HepG2 (cell line): ENCODE data around the gene PRMT5. TPM values are rescaled to one million over a fixed set of nuclear protein-coding genes. Genes with fewer than 3 reads are reported as not detected.
A peak's percentile ranks its signal among the peaks of the same experiment; 100 is the strongest.

Experiments used
- ERF ChIP-seq: IDR thresholded peaks from 2 replicates; pipeline ENCODE4 v1.6.1; 2018; ENCODE audit warnings: missing biosample characterization, missing genetic modification reagents
- FOXM1 ChIP-seq: sonication (generic); formaldehyde crosslinking; IDR thresholded peaks from 2 replicates; pipeline ENCODE4 v1.5.0; 2020; ENCODE audit warnings: missing genetic modification reagents
- GPN1 ChIP-seq: sonication (generic); formaldehyde crosslinking; IDR thresholded peaks from 2 replicates; pipeline ENCODE4 v1.5.1; 2020; ENCODE audit warnings: missing genetic modification reagents, borderline replicate concordance
- TOPORS ChIP-seq: sonication (generic); formaldehyde crosslinking; IDR thresholded peaks from 2 replicates; pipeline ENCODE4 v1.8.0; 2023; ENCODE audit warnings: mild to moderate bottlenecking, missing genetic modification reagents
- ZNF331 ChIP-seq: sonication (generic); formaldehyde crosslinking; IDR thresholded peaks from 2 replicates; pipeline ENCODE4 v1.4.0; 2020; ENCODE audit warnings: missing genetic modification reagents
- polyA plus RNA-seq, 8 experiments: library from polyadenylated mRNA; depleted of rRNA in 3 of 8; stranded (reverse) in 7 of 8; unstranded in 1 of 8; fragments of >200 nt; fragmentation: Illumina TruSeq in 4 of 8; extraction: Trizol in 4 of 8; gene quantifications; 2 replicates each; pipeline versions ENCODE4 v1.2.1 to v1.2.3, GENCODE V29; 2011 to 2016; ENCODE audit warnings: low read depth in 4 of 8, missing spikeins in 1 of 8, mixed read lengths in 1 of 8; ENCODE audit not compliant: insufficient read depth in 1 of 8
- total RNA-seq, 5 experiments: library from RNA; depleted of rRNA; stranded (reverse); fragments of >200 nt; fragmentation: Illumina TruSeq; extraction: Trizol; gene quantifications; 2 replicates each; pipeline ENCODE4 v1.2.3, GENCODE V29; 2016; ENCODE audit warnings: low read depth in 1 of 5
- TF ChIP-seq, protein P1 (sequence below): sonication (generic); formaldehyde crosslinking; IDR thresholded peaks from 2 replicates; pipeline ENCODE4 v1.4.0; 2020; ENCODE audit warnings: missing genetic modification reagents
- TF ChIP-seq, protein P2 (sequence below): sonication (generic); formaldehyde crosslinking; IDR thresholded peaks from 2 replicates; pipeline ENCODE4 v1.4.0; 2020; ENCODE audit warnings: missing genetic modification reagents, borderline replicate concordance
- TF ChIP-seq, protein P3 (sequence below): sonication (generic); formaldehyde crosslinking; IDR thresholded peaks from 2 replicates; pipeline ENCODE4 v1.5.0; 2020; ENCODE audit warnings: missing genetic modification reagents

Gene PRMT5
- total and polyA plus RNA-seq, 2 of the 13 experiments (the other 11 are each of a cell fraction or from before 2014, with no cell fraction given) = 210 to 354 TPM

DNA sequence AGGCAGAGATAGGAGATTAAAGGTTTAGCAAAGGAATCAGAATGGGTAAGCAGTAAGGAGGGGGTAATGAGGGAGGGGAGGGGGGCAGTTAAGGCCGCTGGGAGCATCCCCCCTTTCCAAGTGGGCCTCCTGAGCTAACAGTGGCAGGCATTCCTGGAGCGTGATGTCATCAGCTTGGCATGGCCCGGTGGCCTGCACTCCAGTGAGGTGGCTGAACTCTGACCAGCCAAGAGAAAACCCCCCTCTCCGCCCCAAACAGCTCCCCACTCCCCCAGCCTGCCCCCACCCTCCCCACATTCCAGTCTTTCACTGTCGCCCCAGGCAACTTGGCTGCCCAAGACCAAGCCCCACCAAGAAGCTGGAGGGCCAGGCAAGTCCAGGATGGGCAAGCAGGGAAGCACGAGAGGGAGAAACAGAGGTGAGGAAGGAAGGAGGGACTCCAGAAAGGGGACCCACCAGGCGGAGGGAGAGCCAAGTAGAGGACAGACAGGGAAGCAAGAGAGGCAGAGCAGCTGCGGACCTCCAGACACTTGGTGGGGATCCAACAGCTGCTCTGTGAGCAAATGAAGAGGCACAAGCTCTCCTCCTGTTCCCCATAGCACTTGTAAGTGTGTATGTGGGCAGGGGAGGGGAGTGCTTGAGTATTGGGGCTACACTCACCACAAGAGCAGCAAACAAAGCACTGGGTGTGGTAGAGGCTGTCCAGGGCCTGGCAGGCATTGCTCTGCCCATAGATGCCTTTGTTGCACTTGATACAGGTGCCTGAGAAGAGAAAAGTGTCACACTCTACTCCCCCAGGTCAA is 48.7 kb upstream of the PRMT5 start (continued):
- TF ChIP-seq, protein P1, sequence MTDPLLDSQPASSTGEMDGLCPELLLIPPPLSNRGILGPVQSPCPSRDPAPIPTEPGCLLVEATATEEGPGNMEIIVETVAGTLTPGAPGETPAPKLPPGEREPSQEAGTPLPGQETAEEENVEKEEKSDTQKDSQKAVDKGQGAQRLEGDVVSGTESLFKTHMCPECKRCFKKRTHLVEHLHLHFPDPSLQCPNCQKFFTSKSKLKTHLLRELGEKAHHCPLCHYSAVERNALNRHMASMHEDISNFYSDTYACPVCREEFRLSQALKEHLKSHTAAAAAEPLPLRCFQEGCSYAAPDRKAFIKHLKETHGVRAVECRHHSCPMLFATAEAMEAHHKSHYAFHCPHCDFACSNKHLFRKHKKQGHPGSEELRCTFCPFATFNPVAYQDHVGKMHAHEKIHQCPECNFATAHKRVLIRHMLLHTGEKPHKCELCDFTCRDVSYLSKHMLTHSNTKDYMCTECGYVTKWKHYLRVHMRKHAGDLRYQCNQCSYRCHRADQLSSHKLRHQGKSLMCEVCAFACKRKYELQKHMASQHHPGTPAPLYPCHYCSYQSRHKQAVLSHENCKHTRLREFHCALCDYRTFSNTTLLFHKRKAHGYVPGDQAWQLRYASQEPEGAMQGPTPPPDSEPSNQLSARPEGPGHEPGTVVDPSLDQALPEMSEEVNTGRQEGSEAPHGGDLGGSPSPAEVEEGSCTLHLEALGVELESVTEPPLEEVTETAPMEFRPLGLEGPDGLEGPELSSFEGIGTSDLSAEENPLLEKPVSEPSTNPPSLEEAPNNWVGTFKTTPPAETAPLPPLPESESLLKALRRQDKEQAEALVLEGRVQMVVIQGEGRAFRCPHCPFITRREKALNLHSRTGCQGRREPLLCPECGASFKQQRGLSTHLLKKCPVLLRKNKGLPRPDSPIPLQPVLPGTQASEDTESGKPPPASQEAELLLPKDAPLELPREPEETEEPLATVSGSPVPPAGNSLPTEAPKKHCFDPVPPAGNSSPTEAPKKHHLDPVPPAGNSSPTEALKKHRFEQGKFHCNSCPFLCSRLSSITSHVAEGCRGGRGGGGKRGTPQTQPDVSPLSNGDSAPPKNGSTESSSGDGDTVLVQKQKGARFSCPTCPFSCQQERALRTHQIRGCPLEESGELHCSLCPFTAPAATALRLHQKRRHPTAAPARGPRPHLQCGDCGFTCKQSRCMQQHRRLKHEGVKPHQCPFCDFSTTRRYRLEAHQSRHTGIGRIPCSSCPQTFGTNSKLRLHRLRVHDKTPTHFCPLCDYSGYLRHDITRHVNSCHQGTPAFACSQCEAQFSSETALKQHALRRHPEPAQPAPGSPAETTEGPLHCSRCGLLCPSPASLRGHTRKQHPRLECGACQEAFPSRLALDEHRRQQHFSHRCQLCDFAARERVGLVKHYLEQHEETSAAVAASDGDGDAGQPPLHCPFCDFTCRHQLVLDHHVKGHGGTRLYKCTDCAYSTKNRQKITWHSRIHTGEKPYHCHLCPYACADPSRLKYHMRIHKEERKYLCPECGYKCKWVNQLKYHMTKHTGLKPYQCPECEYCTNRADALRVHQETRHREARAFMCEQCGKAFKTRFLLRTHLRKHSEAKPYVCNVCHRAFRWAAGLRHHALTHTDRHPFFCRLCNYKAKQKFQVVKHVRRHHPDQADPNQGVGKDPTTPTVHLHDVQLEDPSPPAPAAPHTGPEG (CRISPR knock-in tag) = no peak
- peak; percentile 94 for TF ChIP-seq ERF (CRISPR knock-in tag)
- TF ChIP-seq FOXM1 (CRISPR knock-in tag) = no peak
- no peak for TF ChIP-seq TOPORS (CRISPR knock-in tag)
- TF ChIP-seq, protein P2, sequence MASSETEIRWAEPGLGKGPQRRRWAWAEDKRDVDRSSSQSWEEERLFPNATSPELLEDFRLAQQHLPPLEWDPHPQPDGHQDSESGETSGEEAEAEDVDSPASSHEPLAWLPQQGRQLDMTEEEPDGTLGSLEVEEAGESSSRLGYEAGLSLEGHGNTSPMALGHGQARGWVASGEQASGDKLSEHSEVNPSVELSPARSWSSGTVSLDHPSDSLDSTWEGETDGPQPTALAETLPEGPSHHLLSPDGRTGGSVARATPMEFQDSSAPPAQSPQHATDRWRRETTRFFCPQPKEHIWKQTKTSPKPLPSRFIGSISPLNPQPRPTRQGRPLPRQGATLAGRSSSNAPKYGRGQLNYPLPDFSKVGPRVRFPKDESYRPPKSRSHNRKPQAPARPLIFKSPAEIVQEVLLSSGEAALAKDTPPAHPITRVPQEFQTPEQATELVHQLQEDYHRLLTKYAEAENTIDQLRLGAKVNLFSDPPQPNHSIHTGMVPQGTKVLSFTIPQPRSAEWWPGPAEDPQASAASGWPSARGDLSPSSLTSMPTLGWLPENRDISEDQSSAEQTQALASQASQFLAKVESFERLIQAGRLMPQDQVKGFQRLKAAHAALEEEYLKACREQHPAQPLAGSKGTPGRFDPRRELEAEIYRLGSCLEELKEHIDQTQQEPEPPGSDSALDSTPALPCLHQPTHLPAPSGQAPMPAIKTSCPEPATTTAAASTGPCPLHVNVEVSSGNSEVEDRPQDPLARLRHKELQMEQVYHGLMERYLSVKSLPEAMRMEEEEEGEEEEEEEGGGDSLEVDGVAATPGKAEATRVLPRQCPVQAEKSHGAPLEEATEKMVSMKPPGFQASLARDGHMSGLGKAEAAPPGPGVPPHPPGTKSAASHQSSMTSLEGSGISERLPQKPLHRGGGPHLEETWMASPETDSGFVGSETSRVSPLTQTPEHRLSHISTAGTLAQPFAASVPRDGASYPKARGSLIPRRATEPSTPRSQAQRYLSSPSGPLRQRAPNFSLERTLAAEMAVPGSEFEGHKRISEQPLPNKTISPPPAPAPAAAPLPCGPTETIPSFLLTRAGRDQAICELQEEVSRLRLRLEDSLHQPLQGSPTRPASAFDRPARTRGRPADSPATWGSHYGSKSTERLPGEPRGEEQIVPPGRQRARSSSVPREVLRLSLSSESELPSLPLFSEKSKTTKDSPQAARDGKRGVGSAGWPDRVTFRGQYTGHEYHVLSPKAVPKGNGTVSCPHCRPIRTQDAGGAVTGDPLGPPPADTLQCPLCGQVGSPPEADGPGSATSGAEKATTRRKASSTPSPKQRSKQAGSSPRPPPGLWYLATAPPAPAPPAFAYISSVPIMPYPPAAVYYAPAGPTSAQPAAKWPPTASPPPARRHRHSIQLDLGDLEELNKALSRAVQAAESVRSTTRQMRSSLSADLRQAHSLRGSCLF (CRISPR knock-in tag) = no peak
- TF ChIP-seq GPN1 = peak; percentile 6; the same call in 1 of the 2 replicates
- peak; percentile 97 for TF ChIP-seq ZNF331 (CRISPR knock-in tag)
- TF ChIP-seq, protein P3, sequence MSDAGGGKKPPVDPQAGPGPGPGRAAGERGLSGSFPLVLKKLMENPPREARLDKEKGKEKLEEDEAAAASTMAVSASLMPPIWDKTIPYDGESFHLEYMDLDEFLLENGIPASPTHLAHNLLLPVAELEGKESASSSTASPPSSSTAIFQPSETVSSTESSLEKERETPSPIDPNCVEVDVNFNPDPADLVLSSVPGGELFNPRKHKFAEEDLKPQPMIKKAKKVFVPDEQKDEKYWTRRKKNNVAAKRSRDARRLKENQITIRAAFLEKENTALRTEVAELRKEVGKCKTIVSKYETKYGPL (CRISPR knock-in tag) = no peak
